GM21786 (cell line): ENCODE data around the gene CCDC12.
A peak's percentile ranks its signal among the peaks of the same experiment; 100 is the strongest.

Experiments used
- ATAC-seq: cut with Tn5 transposase; IDR thresholded peaks from one replicate; pipeline ENCODE4 v1.9.1; 2021; ENCODE audit not compliant: unreplicated experiment

CCDC12 gene

DNA sequence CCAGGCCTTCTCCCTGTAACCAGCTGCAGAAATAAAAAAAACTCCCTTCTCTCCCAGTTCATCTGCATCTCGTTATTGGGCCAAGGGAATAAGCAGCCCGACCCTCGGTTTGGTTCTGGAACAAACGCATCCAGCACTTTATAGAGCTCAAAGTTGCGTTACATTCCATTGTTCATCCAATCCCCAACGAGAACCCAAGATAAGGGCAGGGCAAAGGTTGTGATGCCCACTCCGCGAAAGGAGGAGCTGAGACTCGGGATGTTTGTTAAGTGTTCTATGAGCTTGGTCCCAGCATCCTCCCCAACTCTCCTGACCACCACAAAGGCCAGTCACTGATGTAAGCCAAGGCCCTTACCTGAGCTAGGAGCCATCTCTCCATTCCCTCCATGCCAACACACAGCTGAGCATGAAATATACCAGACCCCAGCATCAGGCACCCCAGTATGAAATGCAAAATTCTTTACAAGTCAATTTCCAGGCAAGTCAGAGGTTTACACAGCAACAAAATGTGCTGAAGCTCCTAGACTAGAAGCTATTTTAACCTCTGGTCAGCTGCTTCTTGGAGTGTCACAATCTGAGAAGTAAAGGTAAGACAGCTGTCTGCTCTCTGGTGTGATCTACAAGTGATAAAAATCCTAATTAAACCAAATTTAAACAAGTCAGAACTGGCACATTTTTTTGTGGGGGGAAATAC, 17.9 kb downstream of the CCDC12 start:
- ATAC-seq = no peak

DNA sequence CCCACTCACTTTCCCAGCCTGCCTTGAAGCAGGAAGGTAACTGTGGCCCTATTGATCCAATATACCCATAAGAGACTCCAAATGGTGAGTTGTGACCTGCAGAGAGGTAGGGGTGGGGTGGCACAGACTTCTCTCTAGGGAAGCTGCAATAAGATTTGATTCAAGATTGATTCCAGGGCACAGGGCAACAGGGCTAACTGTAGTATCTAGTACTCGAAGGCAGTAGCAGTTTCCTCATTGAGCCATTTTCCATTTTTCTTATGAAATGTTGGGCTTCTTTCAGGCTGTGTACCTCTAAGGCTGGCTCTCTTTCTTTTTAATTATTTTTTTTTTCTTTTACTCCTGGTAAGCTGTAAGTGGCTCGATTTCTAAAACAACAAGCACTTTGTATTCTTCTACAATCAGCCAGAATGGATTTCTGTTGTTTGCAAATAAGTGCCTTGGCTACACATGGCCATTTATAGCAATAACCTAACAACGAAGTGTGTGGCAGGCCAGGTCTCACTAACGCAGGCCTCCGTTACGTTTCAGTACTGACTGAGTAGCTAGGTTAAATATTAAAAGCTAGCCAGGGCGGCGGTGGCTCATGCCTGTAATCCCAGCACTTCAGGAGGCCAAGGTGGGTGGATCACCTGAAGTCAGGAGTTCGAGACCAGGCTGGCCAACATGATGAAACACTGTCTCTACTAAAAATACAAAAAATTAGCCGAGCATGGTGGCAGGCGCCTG, 19.3 kb downstream of the CCDC12 start:
- no peak for ATAC-seq

DNA sequence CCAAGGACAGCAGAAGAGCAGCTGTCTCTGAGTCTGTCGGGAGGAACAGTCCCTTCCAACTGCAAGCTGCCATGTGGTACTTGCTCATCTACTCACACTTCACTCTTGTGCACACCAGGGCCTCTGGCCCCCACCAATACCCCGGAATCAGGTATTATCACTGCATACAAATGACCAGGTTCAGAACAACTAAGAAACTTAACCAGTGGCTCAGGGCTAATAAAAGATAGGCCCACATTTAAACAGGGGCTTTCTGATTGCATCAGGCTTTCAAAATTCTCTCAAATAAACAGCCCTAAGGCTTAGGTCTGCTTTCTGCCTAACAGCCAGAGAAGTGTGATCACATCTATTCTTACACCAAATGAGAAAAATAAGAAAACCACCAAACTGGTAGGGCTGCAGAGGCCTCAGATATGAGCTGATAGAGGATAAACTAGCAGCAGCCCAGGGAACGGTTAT, 20.7 kb downstream of the CCDC12 start:
- no peak for ATAC-seq

DNA sequence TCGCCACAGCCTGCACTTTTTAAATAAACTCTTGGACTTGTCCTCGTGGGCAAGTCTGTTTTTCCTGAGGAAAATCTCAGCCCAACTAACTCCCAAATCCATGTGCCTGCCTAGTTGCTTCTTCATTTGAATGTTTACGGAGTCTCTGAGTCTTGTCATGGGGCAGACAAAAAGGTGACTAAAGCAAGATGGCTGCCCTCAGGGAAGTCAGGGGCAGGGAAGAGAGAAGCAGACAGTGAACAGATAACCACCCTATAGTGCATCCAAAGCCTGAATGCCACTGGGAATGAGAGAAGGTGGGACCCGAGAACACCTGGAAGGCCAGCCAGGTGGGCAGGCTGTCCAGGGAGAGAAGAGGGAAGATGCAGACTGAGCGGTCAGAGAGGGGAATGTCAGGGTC, 21.4 kb downstream of the CCDC12 start:
- ATAC-seq = no peak

DNA sequence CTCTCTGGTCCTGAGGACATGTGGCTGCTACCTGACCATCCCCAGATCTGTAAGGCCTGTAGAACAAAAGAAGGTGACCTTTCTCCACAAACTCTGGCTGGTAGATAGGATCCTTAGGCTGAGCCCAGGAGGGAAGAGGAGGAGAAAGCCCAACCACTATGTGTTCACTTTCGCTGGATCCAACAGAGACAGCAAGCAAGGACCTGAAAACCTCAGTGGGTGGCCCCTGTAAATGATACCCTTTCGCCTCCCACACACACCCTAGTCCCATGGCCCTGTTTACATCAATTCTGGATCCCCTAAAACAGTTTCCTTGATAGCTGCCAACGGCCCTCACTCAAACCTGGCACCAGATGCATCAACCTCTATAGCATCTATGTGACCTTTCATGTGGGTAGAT, 22.4 kb downstream of the CCDC12 start:
- no peak for ATAC-seq

DNA sequence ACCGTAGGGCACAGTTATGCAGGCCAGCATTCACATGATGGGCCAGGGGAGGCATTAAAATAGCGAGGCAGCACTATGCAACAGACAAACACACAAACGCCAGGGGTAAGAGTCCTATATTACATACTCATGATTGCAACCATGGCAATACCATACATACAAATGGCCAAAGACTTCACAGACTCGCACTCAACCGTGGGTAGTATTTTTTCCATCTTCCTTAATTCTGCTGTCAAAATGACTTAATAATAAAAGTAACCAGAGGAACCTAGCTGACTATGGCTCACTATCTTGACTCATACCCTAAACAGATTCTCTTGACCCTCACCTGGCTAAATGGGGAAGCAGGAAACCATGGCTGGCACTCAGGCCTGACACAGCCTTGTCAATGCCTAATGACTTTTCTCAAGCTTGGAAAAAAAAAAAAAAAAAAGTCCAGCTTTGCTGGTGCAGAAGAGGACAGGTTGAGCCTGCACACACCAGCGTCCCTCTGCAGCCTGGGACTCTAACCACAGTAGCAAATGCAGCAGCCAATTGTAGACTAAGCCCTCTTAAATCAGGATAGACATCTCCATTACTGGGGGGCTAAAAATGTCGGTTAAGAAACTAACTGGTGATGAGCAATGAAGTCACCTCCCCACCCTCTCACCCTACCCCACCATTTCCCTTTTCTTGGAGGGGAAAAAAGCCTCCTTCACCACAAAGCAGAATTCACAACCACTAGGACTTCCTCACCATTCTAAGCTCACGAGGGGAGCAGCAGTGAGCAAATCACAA, 23.1 kb downstream of the CCDC12 start:
- no peak for ATAC-seq

DNA sequence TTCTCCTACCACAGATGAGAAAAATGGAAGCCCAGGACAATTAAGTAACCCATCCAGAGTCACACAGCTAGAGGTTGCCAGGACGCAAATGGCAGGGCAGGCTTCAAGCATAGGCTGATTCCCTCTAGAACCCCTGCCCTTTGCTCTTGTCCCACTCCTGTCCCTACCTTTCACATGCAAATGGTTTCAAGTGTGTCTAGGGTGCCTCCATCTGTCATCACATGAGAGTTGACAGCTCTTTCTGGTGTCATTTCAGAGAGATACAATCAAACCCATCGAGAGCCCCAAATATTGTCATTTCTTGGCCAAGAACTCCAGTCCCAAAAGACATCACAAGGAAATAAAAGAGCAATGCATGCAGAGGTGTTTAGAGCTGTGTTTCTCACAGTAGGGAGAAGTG, 23.7 kb downstream of the CCDC12 start:
- no peak for ATAC-seq

DNA sequence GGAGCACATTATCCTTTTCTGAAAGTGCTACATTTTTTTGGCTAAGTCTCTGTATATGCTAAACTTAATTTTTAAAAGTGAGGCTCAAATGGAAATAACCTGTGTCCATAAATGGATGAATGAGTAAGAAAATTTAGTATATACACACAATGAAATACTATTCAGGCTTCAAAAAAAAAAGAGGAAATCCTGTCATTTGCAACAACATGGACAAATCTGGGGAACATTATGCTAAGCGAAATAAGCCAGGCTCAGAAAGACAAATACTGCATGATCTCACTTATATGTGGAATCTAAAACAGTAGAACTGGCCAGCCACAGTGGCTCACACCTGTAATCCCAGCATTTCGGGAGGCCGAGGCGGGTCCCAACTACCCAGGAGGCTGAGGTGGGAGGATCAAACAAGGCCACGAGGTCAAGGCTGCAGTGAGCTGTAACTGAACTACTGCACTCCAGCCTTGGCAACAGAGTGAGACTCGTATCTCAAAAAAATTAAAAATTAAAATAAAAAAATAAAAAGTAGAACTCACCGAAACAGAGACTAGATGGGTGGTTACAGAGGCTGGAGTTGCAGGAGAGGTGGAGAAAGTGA, 25.8 kb downstream of the CCDC12 start:
- no peak for ATAC-seq

DNA sequence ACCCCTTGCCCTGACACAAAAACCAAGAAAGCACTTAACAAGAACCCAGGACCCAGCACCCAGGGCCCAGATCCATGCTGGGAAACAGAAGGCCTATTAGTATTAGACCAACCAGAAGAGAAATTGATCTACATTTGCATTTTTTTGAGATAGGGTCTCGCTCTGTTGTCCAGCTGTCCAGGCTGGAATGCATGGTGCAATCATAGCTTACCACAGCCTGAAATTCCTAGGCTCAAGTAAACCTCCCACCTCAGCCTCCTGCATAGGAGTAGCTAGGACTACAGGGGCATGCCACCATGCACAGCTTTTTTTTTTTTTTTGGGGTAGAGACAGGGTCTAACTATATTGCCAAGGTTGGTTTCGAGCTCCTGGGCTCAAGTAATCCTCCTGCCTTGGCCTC, 26.4 kb downstream of the CCDC12 start:
- no peak for ATAC-seq

DNA sequence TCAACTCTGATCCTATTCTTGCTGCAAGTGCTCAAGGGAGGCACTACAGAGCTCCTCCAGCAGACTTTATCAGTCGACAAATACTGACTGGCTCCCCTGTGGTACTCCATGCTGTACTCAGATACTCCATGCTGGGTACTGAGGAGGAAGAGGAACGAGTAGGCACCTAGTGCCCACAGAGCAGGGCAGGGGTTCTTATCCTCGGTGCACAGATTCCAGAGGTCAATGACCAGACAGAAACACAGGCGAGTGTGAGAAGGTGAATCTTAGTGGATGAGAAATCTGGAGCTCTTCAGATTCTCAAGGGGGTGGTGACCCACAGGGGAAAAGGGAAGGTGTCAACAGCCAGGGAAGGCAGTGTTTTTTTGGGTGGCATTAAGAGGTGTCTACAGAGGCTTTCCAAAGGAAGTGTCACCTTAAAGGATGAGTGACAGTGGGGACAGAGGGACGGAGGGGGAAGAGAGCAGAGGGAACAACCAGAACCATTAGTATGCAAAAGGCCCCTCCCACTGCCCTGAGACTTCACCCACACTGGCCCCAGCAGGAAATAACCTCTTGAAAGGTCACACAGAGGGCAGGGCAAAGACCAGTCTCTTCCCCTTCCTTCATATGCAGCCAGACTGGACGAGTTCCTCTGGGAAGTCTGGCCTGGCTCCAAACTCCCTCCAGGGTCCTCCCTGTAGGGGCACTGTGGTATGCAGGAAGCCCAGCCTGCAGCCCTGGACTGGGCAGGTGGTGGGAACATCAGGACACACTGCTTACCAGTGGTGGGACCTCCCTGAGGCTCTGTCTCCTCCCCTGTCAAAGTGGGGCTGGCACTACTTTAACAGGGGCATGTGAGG, 27.5 kb downstream of the CCDC12 start:
- peak; percentile 55 for ATAC-seq

DNA sequence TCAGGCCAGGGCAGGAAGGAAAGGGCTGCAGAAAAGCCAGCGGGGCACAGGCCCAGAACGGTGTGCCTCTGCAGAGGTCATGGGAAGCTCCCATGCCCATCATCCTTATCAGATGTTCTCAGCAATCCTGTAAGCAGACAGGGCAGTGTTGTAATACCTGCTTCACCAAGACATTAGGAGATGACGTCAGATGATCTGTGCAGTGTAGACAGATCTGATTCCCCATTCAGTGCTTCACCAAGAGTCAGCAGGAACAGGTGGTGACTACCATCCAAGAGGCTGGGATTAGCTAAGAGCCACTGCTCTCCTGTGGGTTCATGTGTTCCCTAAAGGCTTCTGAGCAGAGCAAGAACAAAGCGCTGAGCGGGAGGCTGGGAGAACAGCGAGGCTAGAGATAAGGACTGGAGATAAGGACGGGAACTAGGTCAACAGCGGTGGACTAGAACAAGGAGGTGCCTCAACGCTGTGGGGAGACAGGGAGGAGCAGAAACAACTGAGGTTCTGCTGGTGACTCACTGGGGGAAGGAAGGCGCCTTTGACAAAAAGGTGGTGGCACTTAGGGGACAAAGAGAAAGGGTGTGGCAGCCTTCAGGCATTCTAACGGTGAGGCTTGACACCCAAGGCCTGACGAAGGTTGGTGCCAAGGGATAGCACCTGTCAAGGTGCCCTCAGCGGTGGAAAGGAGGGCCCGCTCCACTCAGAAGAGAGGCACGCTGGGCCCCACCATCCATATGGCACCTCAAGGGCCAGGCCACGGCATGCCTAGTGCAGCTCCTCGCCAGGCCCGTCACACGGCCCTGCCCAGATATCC, 28.4 kb downstream of the CCDC12 start:
- no peak for ATAC-seq

DNA sequence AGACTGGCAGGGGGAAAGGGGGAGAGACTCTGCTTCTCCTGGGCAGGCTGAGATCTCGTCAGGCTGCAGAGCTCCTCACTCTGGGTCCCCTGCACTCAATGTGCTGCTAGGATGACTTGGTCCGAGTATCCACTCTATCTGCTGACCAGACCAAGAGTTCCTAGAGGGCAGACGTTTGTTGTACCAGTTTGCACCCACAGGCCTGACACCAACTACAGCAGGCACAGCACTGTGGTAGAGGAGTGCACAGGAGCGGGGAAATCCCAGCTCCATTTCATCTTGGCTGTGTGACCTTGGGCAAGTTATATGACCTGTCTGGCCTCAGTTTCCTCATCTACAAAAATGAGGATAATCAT, 29.0 kb downstream of the CCDC12 start:
- no peak for ATAC-seq

DNA sequence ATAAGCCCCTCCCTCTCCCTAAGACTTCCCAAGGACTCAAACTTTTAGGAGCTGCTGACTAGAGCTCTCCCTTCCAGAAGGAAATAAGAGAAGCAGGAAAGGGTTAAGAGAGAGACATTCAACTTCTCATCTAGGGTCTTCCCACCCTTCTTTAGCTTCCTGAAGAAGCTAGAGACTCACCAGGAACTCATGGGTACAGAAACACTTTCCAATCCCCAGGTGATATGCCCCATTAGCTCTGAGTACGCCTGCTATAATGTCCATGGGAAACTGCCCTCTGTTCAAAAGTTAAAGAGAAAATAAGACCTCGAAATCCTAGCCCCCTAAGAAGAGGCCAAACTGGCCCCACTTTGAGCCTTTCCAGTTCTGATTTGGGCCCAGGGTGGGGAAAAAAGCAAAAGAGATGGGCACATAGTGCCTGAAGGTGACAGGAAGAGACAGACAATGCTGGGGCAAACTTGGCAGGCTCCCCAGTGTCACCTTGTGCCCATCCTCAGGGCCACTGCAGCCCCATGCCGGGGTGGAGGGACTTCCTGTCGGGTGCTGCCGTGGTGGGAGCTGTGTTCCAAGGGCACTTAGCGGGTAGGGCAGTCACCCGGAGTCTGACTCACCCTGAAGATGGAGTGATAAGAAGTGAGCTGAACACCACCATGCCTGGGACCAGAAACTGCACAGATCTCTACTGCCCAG, 29.5 kb downstream of the CCDC12 start:
- no peak for ATAC-seq

DNA sequence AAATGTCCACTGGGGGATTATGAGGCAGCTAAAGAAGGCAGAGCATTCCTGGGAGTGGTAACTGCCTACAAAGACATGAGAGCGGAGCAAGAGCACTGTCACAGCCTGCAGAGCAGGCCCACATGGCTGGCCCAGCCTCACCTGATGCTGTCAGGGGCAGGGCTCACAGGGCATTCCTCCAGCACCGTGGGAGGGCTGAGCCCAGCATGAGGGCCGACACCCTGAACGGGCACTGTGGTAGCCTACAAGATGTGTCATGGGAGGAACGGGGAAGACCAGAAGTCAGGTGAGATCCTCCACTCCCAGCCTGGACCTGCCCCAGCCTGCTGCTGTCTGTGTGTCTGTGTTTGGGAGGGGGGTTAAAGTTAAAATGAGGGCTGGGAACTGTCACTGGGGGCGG, 30.1 kb downstream of the CCDC12 start:
- ATAC-seq = no peak

DNA sequence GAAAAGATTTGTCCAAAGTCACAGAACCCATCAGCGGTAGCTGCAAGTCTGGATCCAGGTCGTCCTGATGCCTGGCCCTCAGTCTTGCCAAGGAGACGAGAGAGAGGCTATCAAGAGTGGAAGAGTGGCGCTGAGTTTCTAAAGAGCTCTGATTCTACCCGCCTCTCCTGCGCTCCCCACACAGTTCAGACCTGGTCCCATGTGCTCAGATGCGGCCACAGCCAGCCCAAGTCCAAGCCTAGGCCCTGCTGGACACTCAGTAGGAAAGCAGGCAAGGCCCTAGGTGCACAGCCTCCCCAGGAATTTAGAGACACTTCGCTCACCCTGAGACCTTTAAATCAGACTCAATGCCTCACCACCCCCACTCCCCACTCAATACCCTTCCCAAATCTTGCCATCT, 32.4 kb downstream of the CCDC12 start:
- no peak for ATAC-seq

DNA sequence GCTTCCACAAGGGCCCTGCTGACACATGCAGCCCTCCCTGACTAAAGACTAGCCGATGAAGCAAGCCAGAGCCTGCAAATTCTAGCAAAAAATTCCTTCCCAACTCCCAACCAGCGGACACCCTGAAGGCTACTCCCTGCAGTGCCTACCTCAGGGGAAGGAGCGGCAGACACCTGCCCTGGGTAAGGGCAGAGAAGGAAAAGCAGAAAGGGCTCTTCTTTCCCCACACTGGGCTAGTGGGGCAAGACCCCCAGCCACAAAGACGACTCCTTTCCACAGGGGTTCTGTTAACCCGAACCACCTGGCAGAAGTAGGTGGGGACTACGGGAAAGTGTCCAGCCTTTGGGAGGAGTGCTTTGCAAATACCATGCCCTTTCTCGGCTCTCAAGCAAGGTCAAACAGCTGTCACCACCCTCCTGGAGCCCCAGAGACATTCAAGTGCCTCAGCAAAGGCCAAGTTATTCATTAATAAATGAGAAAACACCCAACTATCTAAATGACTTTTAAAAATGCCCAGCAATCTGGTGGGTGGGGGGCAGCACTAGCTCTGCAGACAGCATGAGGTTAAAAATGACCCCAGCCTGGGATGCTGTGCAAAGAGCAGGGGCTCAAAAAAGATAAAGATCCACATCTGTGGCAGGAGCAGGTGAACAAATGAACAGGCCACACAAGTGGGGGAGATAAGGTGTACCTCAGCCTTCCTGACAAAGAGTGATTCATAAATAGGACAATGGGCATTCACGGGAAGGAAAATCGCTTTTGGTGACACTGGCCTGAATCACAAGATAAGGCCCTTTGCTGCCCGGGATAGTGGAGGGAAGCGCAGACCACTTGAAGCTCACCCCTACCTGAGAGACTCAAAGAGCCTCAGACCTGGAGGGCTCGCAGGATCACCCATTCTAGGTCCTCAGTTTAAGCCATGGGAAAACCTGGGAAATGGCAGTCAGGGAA, 33.0 kb downstream of the CCDC12 start:
- ATAC-seq = peak; percentile 45

DNA sequence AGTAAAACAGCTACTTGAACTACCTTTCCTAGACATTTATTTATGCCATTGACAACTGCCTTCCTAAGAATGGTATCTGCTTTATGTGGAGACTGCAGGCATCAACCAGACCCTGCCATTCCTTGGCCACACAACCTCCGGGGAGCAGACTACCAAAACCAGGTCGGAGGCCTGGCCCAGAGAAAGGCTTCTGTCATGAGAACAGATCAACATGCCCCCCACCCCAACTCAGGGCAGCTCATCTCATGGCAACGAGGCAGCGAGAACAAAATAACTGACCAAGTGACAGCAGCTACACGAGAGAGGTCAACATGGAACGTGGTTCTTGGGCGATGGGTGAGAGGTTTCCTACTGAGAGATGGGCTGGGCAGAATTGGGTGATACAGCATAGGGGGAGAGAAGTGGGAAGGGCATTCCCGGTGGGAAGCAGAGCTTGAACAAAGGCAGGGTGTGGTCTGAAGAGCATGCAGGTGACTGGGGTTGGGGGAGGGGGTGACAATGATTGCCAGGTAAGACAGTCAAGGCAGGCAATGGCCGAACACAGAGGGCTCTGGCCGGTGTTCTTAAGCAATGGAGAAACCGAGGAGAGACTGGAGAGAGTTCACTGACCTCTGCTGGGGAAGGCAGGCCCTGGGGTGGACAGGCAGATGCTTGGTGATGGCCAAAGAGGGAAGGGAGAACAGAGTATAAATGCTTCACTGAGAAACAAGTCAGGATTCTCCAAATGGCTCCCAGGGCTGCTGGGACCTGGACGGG, 33.9 kb downstream of the CCDC12 start:
- no peak for ATAC-seq
